Smooth muscle cell (in vitro differentiated cells): ENCODE measurements around the gene CPEB3. TPM values are rescaled to one million over a fixed set of nuclear protein-coding genes. Genes with fewer than 3 reads are reported as not detected.

Experiments
- DNase-seq: peaks from one replicate; lab custom pipeline; 2025; ENCODE audit not compliant: unreplicated experiment; lab: John Stamatoyannopoulos, UW
- H2AFZ ChIP-seq: fragments of 200-600 bp; sonication (generic); 2 replicates; pipeline ENCODE4 v1.6.0; 2016; ENCODE audit warnings: antibody characterized with exemption, low read depth, mild to moderate bottlenecking
- H3F3A ChIP-seq: fragments of 200-600 bp; sonication (generic); 2 replicates; pipeline ENCODE4 v1.6.0; 2017; ENCODE audit warnings: antibody characterized with exemption, low read depth
- H3K27ac ChIP-seq: fragments of 200-600 bp; sonication (generic); 2 replicates; pipeline ENCODE4 v1.5.1; 2016; ENCODE audit warnings: low read depth, mild to moderate bottlenecking
- H3K27me3 ChIP-seq: fragments of 200-600 bp; sonication (generic); 2 replicates; pipeline ENCODE4 v1.6.1; 2016; ENCODE audit warnings: low read depth, mild to moderate bottlenecking
- H3K36me3 ChIP-seq: fragments of 200-600 bp; sonication (generic); 2 replicates; pipeline ENCODE4 v1.5.1; 2016; ENCODE audit warnings: low read depth
- H3K4me1 ChIP-seq: fragments of 200-600 bp; sonication (generic); 2 replicates; pipeline ENCODE4 v1.5.1; 2016; ENCODE audit warnings: low read depth
- H3K4me2 ChIP-seq: fragments of 200-600 bp; sonication (generic); 2 replicates; pipeline ENCODE4 v1.6.0; 2016; ENCODE audit warnings: mild to moderate bottlenecking
- H3K4me3 ChIP-seq: fragments of 200-600 bp; sonication (generic); 2 replicates; pipeline ENCODE4 v1.5.1; 2016; ENCODE audit warnings: mild to moderate bottlenecking
- H3K79me2 ChIP-seq: fragments of 200-600 bp; sonication (generic); 2 replicates; pipeline ENCODE4 v1.6.0; 2016; ENCODE audit warnings: low read depth, mild to moderate bottlenecking
- H3K9ac ChIP-seq: fragments of 200-600 bp; sonication (generic); 2 replicates; pipeline ENCODE4 v1.6.0; 2016; ENCODE audit warnings: low read depth
- H3K9me3 ChIP-seq: fragments of 200-600 bp; sonication (generic); replicated peaks from 2 replicates; pipeline ENCODE4 v1.5.1; 2016; ENCODE audit warnings: low read depth
- H4K20me1 ChIP-seq: fragments of 200-600 bp; sonication (generic); 2 replicates; pipeline ENCODE4 v1.6.0; 2016; ENCODE audit warnings: low read depth
- WGBS: methylation state at CpG from one replicate; pipeline ENCODE4 v1.1.7; 2016; ENCODE audit warnings: low lambda C conversion rate; 5-methylcytosine and 5-hydroxymethylcytosine counted together
- polyA plus RNA-seq: library from polyadenylated mRNA; unstranded; fragments of >200 nt; fragmentation: Nextera tagmentation; extraction: Ambion mirVana; gene quantifications from 2 replicates; pipeline ENCODE4 v1.2.1, GENCODE V29; 2016
- total RNA-seq: library from RNA; depleted of rRNA; stranded (reverse); fragments of >200 nt; gene quantifications from 2 replicates; pipeline ENCODE4 v1.2.3, GENCODE V29; 2014
- TF ChIP-seq, protein P1 (sequence below): fragments of 200-600 bp; sonication (generic); IDR thresholded peaks from 2 replicates; pipeline ENCODE4 v1.5.1; 2017; ENCODE audit warnings: borderline replicate concordance, mild to moderate bottlenecking, antibody characterized with exemption; ENCODE audit not compliant: insufficient read depth, poor library complexity, severe bottlenecking

Gene CPEB3
- total and polyA plus RNA-seq, 2 experiments from 2014 or later, result 0.67 to 1.1 TPM

DNA sequence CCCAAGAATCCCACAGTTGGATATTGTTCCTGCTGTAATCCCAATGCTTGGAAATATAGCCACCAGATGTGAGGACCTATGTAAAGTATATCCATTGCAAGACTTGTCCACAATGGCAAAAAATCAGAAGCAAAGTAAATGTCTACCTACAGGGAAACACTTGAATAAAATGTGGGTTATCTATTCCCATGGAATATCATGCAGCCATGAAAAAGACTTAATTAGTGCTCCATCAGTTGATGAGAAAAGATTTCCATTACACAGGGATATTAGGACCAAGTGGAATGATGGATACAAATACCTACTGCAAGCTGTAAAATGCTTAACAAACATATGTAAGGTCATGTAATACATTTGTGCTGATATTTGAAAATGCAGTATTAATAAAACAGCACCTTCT, 236.1 kb downstream of the CPEB3 start:
- Histone ChIP-seq H3K4me1 (peaks cover 4% of the 10 kb centered on the region), H2AFZ (no peak overlapping the region), H3K4me2 (no peak overlapping the region), H3K9me3 (no peaks in the 10 kb centered on the region), H3K9ac (no peak overlapping the region), H3K36me3 (no peaks in the 10 kb centered on the region), H3K27ac (no peak overlapping the region), H4K20me1 (no peaks in the 10 kb centered on the region), H3F3A (no peaks in the 10 kb centered on the region), H3K27me3 (no peaks in the 10 kb centered on the region), H3K79me2 (no peaks in the 10 kb centered on the region), H3K4me3 (no peak overlapping the region)
- TF ChIP-seq, protein P1, sequence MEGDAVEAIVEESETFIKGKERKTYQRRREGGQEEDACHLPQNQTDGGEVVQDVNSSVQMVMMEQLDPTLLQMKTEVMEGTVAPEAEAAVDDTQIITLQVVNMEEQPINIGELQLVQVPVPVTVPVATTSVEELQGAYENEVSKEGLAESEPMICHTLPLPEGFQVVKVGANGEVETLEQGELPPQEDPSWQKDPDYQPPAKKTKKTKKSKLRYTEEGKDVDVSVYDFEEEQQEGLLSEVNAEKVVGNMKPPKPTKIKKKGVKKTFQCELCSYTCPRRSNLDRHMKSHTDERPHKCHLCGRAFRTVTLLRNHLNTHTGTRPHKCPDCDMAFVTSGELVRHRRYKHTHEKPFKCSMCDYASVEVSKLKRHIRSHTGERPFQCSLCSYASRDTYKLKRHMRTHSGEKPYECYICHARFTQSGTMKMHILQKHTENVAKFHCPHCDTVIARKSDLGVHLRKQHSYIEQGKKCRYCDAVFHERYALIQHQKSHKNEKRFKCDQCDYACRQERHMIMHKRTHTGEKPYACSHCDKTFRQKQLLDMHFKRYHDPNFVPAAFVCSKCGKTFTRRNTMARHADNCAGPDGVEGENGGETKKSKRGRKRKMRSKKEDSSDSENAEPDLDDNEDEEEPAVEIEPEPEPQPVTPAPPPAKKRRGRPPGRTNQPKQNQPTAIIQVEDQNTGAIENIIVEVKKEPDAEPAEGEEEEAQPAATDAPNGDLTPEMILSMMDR, result no peak
- DNase-seq, result no peak

DNA sequence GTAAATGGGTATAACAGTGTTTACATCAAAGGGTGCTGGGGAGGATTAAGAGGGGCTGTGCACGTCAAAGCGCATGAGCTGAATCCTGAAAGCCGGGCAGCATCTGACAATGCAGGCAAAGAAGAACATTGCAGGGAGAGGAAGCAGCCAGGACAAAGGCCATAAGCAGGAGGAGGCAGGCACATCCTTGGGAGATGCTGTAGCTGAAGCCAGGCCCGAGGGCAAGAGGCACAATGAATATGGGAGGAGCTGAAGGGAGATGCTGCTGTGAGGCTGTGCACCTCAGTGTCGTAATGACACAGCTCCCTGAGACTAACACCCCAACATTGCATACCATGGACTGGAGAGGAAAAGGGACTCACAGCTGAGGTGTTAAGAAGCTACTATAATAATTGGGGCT, 238.1 kb downstream of the CPEB3 start:
- H3K27ac ChIP-seq, result no peak overlapping the region
- no peaks in the 10 kb centered on the region for H3K27me3 ChIP-seq
- H3K4me2 ChIP-seq, result no peak overlapping the region
- no peak overlapping the region for H3K4me3 ChIP-seq
- TF ChIP-seq, protein P1, result no peak
- peaks cover 4% of the 10 kb centered on the region for H3K4me1 ChIP-seq
- no peaks in the 10 kb centered on the region for H3K9me3 ChIP-seq
- H2AFZ ChIP-seq, result no peak overlapping the region
- DNase-seq, result no peak
- H4K20me1 ChIP-seq, result no peaks in the 10 kb centered on the region
- H3F3A ChIP-seq, result no peaks in the 10 kb centered on the region
- no peaks in the 10 kb centered on the region for H3K36me3 ChIP-seq
- 74% methylated on average over 5 of the region's 5 CpGs for WGBS
- no peaks in the 10 kb centered on the region for H3K79me2 ChIP-seq
- H3K9ac ChIP-seq, result no peak overlapping the region

- DNase-seq, result no peak
- Histone ChIP-seq H4K20me1 (no peaks in the 10 kb centered on the region), H3K27me3 (peaks cover 2% of the 10 kb centered on the region), H3K79me2 (no peaks in the 10 kb centered on the region), H3K4me2 (no peak overlapping the region), H3K9me3 (no peaks in the 10 kb centered on the region), H3K9ac (no peak overlapping the region), H3F3A (no peaks in the 10 kb centered on the region), H2AFZ (no peak overlapping the region), H3K27ac (no peak overlapping the region), H3K4me3 (no peak overlapping the region), H3K4me1 (peaks cover 4% of the 10 kb centered on the region), H3K36me3 (no peaks in the 10 kb centered on the region)
- TF ChIP-seq, protein P1, result no peak
- 93% methylated on average over 18 of the region's 18 CpGs for WGBS
Measured at GRCh38 chr10:92052088-92052487, 238.8 kb downstream of the CPEB3 start.

- Histone ChIP-seq H3K9ac (no peak overlapping the region), H3K79me2 (no peaks in the 10 kb centered on the region), H3K27ac (no peak overlapping the region), H3K4me1 (peaks cover 13% of the 10 kb centered on the region), H3F3A (no peaks in the 10 kb centered on the region), H3K27me3 (peaks cover 29% of the 10 kb centered on the region), H4K20me1 (no peaks in the 10 kb centered on the region), H2AFZ (no peak overlapping the region), H3K9me3 (no peaks in the 10 kb centered on the region), H3K36me3 (no peaks in the 10 kb centered on the region), H3K4me3 (no peak overlapping the region), H3K4me2 (no peak overlapping the region)
- TF ChIP-seq, protein P1, result no peak
- no peak for DNase-seq
Measured at GRCh38 chr10:92047215-92047614, 243.7 kb downstream of the CPEB3 start.
